PC-9 (cell line): ENCODE results near the gene NSMCE1.

ENCODE experiments used
- EZH2 ChIP-seq: fragments of 200-600 bp; sonication (generic); IDR thresholded peaks from 2 replicates; pipeline ENCODE4 v1.8.0; 2017; ENCODE audit warnings: antibody characterized with exemption, low read depth
- TF ChIP-seq, protein P1 (sequence below): fragments of 200-600 bp; sonication (generic); conservative IDR thresholded peaks from 2 replicates; pipeline ENCODE4 v1.6.1; 2017; ENCODE audit warnings: mixed run types, antibody characterized with exemption, mild to moderate bottlenecking, moderate library complexity

DNA sequence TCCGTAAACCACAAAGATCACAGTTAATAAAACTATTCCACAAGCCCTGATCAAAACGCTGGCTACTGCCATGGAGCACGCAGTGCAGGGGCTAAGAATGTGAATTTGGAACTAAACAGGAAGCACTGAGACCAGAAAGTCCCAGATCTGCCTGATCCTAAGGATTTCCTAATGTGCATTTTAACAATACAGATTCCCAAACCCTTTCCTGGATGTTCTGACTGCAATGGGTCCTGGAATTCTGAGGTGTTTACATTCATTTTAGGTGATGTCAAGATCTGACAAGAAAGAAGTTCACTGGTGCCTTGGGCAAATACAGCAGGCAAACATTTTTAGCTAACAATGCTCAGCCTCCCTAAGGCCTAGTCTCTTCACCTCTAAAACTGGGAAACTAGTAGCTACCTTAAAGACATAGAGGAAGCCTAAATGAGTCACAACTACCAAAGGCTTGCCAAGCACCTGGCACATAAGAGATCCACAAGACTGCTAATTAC lies 10.3 kb downstream of the NSMCE1 start:
- TF ChIP-seq, protein P1, sequence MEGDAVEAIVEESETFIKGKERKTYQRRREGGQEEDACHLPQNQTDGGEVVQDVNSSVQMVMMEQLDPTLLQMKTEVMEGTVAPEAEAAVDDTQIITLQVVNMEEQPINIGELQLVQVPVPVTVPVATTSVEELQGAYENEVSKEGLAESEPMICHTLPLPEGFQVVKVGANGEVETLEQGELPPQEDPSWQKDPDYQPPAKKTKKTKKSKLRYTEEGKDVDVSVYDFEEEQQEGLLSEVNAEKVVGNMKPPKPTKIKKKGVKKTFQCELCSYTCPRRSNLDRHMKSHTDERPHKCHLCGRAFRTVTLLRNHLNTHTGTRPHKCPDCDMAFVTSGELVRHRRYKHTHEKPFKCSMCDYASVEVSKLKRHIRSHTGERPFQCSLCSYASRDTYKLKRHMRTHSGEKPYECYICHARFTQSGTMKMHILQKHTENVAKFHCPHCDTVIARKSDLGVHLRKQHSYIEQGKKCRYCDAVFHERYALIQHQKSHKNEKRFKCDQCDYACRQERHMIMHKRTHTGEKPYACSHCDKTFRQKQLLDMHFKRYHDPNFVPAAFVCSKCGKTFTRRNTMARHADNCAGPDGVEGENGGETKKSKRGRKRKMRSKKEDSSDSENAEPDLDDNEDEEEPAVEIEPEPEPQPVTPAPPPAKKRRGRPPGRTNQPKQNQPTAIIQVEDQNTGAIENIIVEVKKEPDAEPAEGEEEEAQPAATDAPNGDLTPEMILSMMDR = no peak
- TF ChIP-seq EZH2 = no peak
